NCI-H2029 treated with DMSO at 0.1 percent for 48 hours (cell line): ENCODE measurements around the gene ANAPC5.
"Not testable (repeated sequence)": the region's sequence is repeated elsewhere in the genome, so short reads cannot be mapped to it uniquely, and the experiment has no call there.

ENCODE experiments used
- DNase-seq: peaks from one replicate; lab custom pipeline; 2025; lab: John Stamatoyannopoulos, UW

The ANAPC5 gene, protein sequence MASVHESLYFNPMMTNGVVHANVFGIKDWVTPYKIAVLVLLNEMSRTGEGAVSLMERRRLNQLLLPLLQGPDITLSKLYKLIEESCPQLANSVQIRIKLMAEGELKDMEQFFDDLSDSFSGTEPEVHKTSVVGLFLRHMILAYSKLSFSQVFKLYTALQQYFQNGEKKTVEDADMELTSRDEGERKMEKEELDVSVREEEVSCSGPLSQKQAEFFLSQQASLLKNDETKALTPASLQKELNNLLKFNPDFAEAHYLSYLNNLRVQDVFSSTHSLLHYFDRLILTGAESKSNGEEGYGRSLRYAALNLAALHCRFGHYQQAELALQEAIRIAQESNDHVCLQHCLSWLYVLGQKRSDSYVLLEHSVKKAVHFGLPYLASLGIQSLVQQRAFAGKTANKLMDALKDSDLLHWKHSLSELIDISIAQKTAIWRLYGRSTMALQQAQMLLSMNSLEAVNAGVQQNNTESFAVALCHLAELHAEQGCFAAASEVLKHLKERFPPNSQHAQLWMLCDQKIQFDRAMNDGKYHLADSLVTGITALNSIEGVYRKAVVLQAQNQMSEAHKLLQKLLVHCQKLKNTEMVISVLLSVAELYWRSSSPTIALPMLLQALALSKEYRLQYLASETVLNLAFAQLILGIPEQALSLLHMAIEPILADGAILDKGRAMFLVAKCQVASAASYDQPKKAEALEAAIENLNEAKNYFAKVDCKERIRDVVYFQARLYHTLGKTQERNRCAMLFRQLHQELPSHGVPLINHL

DNA sequence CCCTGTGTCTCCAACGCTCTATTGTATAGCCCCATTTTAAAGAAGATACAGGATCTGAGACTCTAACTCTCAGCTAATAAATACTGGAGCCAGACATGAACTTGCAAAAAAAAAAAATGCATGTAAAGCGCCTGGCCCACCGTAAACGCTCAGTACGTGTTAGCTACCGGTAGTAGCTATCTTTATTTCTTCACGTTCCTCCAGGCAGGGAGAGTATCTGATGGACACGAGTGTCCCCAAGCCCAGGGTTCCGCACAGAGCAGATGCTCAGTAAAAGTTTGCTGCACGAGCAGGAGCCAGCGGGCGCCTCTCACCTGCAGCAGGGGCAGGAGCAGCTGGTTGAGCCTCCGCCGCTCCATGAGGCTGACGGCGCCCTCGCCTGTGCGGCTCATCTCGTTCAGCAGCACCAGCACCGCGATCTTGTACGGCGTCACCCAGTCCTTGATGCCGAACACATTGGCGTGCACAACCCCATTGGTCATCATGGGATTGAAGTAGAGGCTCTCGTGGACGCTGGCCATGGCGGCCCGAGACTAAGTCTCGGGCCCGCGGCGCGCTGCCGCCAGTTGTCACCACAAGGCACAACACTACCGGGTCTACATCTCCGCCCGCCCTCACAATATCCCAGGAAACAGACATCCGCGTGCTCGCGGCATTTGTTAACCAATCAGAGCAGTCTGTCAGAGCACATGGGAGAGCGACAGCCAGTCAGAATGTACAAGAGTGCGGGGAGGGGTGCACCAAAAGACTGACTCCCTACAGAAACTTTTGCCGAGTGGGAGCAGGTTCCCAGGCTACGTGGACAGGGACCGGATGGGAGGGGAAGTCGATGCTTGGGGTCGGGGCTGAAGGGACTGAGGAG is at the start of gene ANAPC5:
TSS of gene ANAPC5 (minus strand) at position 592 of the 862 bp plus-strand sequence. CDS start at position 521, 71 bp downstream.
- peak; percentile 96 for DNase-seq

DNA sequence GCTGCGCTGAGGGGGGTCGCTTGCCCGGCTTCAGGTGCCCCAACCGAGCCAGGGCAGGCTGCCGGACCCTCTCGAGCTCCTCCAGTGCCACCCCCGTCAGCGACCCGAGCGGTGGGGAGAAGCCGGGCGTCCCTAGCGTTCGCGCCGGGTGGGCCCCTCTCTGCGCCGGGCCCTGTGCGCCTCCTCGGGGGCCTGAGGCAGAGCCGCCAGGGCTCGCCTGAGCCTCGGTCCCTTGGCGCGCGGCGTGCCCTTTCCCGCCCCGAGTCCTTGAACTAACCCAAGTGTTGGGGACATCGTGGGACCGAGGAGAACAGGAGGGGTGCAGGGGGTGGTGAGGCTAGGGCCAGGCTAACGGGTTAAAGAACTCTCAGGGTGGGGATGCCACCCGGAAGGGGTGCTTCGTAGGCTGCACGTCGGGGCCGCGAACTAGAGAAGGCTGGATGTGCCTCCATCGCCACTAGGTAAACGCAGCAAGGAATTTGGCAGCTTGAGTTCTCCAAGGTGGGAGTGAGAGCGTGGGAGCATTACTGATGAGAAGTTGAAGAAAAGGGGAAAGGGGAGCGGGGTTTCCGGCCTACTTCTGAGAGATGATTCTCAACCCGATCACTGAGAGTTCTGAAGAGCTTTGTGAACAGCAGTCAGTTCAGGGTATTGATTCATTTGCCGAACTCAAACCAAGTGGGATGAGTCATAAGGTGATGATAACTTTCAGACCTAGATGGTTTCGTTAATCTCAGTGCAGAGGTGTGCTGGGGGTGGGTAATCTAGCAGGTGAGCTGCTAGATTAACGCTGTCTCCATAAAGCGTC is 48.3 kb upstream of the ANAPC5 start:
- DNase-seq: no peak

DNA sequence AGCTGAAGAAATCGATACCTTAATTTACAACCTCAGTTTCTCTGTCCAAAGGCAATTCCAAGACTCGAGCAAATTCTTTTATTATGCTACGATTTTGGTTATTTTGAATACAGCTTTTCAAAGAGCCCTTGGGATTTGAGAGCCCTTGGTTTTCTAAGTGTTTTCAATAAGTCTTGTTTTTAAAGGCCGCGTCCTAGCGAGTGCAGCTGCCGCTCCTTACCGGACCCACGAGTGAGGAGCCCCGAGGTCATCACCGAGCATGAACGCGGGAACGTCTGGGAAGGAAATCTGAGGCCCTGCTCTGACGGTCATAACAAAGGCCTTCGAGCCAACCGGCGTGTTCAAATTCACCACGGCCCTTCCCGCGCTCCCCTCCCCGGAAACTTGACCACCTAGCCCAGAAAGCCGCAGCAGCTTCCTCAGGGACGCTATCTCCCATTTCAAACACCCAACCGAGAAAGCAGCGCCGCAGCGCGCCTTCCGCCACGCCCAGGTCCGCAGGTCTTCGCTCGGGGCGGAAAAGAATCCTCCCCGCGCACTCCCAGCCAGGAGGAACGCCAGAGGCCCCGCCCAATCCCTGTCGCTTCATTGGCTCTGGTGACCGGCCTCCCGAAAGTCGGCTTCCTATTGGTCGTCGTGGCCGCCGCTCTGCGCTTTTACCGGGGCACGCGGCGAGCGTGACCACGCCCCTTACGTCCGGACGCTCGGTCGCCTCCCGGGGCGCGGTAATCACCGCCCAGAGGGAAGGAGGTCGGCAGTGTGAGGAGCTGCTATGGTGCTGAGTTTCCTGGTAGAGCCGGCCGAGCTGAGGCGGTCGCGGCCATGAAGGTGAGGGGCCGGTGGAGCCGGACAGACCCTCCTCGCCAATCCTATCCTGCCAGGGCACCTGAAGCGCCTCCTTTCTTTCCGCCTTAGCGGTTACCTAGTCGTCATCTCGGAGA is 47.5 kb upstream of the ANAPC5 start, which contains the start of gene RNF34:
TSS of gene RNF34 (plus strand) at position 728 of the 941 bp plus-strand sequence. CDS start at position 823, 95 bp downstream.
- peak; percentile 91 for DNase-seq

DNA sequence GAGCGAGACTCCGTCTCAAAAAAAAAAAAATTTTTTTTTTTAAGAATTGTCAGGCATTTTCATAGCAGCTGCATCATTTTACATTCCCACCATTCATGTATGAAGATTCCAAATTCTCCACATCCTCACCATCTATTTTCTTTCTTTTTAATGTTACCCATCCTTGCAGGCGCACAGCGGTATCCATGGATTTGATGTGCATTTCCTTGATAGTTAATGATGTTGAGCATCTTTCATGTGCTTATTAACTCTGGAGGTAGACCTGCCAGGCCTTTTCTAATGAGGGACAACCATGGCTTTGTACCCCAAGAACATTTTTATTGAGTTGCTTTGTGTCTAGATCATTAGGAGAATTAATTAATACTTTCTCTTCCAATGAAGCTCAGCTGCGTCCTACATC is 46.1 kb upstream of the ANAPC5 start:
- DNase-seq: no peak

DNA sequence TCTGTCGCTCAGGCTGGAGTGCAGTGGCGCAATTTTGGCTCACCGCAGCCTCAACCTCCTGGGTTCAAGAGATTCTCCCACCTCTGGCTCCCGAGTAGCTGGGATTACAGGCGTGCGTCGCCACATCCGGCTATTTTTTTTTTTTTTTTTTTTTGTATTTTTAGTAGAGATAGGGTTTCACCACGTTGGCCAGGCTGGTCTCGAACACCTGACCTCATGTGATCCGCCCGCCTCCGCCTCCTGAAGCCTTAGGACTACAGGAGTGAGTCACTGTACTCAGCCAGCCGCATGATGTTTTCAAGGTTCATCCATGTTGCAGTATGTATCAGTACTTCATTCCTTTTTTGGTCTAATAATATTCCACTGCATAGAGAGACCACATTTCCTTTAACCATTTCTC is 45.3 kb upstream of the ANAPC5 start:
- no peak for DNase-seq

DNA sequence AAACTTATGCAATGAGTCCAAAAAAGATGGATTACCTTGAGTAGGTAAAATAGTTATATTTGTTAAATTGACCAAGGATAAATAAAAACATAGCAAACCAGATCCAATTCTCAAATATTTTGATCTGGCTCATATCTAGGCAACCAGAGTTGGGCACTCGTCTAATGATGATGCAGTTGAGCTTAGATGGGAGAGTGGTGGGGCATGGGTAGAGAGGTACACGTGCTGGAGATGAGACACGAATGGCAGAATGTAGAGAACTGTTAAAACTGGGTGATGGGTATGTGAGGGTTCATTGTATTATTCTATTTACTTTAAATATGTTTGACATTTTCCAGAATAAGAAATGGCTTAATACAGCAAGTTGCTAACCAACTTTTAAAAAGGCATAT is 40.1 kb upstream of the ANAPC5 start:
- DNase-seq: no peak

DNA sequence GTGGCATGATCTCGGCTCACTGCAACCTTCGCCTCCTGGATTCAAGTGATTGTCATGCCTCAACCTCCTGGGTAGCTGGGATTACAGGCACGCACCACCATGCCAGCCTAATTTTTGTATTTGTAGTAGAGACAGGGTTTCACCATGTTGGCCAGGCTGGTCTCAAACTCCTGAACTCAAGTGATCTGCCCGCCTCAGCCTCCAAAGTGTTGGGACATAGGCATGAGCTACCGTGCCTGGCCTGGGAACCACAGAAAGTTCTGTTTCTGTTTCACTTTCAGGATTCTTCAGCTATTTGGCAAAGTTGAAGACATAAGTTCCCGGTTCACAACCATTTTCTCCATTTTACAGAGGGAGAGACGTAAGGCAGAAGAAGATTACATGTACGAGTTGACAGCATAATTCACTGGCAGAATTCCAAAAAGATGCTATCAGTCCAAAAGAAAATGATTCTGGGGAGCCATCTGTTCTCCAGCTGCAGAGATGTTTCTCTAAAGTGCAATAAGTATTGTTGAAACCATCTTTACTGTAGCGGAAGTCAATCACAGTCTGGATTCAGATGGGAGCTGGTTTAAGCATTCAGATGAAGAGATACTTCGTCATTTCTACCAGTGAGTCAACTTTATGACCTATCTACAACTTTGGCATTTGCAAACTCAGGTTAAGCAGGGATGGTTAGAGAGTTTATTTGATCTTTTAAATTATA is 39.6 kb upstream of the ANAPC5 start:
- DNase-seq: no peak

DNA sequence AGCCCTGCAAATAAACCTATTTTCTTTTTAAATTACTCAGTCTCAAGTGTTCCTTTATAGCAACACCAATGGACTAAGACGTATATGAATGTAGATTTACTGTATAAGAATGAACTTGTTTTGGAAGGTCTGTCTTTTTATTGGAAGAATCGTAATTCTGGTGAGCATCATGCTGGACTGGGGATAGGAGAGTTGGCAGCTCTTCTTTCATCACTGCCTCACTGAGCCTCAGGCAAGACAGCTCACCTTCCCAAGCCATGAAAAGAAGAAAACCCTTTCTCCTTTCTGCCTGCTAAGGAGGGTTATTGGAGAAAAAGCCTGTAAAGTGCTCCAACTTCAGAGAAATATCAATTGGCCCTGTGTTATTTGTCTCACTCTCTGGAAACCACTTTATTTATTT is 38.6 kb upstream of the ANAPC5 start:
- no peak for DNase-seq

DNA sequence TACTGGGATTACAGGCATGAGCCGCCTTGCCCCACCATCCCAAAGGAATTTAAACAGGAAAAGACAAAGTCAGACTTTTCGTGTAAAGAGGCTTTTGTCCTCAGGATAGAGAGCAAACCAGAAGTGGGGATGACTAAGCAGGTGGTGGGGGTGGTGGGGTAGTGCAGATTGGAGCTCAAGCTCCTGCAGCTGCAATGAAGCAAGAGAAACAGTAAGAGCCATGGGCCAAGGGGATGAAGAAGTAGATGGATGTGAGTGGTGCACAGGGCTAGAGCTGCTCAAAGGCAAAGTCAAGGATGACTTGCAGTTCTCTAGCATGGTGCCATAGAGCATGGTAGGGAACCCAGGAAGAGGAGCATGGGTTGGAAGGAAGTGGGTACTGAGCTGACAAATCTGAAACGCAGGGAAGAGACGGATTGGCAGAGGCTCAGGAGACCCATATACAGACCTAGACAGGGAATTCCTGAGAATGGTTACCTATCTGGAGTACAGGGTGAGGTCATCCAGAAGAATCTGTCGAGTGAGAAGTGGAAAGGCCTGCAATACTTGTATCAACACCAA is 36.3 kb upstream of the ANAPC5 start:
- no peak for DNase-seq

DNA sequence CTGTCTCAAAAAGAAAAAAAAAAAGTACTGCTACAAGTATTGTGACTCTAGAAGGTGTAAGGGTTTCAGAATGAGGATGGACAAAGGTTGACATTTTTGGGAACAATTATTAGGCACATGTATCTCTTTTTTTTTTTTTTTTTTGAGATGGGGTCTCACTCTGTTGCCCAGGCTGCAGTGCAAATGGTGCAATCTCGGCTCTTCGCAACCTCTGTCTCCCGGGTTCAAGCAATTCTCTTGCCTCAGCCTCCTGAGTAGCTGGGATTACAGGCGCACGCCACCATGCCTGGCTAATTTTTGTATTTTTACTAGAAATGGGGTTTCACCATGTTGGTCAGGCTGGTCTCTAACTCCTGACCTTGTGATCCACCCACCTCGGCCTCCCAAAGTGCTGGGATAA is 32.7 kb upstream of the ANAPC5 start:
- not testable (repeated sequence) for DNase-seq

DNA sequence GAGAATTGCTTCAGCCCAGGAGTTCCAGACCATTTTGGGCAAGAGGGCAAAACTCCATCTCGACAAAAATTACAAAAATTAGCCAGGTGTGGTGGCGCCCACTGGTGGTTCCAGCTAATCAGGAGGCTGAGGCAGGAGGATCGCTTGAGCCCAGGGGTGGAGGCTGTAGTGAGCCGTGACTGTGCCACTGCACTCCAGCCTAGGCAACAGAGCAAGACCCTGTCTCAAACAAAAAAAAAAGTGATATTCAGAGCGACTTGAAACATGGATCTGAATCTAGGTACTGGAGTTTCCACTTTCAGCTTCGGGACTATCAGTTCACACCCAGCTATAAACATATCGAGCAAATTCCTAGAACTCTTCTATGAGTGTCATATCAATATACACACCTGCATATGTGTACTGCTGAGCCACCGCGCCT is 31.4 kb upstream of the ANAPC5 start:
- no peak for DNase-seq

DNA sequence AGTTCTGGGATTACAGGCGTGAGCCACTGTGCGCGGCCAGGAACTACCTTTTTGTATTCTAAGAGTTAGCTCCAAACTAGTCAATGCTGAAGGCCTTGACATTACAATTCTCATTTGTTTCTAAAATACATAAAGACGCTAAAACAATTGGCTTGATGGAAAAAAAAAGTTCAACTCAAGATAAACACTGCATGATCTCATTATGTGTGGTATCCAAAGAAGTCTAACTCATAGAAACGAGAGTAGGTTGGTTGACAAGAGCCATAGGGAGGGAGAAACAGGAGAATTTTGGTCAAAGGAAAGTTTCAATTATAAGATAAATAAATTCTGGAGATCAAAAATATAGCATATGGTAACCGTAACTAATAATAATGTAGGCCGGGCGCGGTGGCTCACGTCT is 27.7 kb upstream of the ANAPC5 start:
- DNase-seq: no peak

DNA sequence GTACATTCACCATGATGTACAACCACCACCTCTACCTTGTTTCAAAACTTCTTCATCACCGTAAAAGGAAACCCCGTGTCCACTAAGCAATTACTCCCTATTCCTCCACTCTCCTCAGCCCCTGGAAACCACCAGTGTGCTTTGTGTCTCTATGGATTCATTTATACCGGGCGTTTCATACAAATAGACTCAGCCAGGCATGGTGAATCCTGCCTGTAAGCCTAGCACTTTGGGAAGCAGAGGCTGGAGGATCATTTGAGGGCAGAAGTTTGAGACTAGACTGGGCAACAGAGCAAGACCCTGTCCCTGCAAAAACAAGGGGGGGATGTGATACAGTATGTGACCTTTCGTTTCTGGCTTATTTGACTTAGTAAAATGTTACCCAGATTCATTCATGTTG is 26.5 kb upstream of the ANAPC5 start:
- no peak for DNase-seq

DNA sequence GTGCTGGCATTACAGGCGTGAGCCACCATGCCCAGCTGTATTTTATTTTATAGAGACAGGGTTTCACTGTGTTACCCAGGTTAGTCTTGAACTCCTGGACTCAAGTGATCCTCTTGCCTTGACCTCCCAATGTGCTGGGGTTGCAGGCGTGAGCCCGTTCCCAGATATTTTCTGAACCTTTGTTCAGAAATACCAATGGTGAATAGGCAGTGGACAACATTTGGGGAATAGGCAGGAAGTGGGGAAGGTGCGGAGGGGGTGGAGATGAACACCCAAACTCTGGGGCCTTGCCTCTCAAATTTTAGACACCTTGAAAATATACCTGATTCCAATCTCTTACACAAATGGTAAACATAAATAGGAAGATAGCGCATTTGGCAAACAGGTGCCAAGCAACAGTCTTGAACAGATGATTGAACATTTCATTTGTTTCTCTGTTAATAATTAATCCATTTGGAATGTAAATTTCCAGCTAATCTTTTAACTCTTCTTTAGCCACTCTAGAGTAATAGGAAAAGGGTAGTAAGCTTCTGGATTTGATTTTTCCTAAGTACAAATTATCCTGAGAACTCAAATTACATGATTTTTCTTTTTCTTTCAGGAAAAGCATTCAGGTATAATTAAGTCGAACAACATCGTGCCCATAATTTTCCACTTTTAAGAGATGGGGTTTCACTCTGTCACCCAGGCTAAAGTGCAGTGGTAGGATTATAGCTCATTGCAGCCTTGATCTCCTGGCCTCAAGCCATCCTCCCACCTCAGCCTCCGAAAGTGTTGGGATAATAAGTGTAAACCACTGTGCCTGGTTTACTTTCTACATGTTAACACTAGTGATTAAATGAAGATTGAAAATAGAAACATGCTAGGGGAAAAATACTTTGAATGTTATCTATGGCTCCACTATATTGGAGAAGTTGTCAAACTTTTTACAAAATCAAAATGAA is 24.8 kb upstream of the ANAPC5 start:
- DNase-seq: no peak

DNA sequence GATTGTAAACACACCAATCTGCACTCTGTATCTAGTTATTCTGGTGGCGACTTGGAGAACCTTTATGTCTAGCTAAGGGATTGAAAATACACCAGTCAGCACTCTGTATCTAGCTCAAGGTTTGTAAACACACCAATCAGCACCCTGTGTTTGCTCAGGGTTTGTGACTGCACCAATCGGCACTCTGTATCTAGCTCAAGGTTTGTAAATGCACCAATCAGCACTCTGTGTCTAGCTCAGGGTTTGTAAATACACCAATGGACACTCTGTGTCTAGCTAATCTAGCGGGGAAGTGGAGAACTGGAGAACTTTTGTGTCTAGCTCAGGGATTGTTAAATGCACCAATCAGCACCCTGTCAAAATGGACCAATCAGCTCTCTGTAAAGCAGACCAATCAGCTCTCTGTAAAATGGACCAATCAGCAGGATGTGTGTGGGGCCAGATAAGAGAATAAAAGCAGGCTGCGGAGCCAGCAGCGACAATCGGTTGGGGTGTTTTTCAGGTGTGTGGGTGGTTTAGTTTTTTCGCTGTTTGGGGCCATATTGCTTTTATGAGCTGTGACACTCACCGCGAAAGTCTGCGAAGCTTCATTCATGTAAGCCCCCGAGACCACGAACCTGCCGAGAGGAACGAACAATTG is 22.9 kb upstream of the ANAPC5 start:
- DNase-seq: not testable (repeated sequence)

DNA sequence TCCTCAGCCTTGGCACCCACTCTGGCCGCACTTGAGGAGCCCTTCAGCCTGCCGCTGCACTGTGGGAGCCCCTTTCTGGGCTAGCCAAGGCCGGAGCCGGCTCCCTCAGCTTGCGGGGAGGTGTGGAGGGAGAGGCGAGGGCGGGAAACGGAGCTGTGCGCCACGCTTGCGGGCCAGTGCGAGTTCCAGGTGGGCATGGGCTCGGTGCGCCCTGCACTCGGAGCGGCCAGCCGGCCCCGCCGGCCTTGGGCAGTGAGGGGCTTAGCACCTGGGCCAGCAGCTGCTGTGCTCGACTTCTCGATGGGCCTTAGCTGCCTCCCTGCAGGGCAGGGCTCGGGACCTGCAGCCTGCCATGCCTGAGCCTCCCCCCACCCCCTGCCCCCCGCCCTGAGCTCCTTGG is 22.1 kb upstream of the ANAPC5 start:
- not testable (repeated sequence) for DNase-seq

DNA sequence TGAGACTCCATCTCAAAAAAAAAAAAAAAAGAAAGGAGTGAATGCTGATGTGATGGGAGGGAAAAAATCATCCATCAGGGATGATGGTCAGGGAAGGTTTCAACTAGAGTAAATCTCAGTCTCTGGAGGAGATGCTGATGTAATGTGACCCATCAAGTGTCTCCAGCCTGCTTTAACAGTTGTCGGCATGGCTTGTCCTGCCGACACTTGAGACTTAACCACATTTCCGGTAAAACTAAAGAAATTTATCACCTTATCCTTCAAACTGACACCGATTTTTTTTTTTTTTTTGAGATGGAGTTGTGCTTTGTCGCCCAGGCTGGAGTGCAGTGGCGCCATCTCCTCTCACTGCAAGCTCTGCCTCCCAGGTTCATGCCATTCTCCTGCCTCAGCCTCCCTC is 21.5 kb upstream of the ANAPC5 start:
- no peak for DNase-seq

DNA sequence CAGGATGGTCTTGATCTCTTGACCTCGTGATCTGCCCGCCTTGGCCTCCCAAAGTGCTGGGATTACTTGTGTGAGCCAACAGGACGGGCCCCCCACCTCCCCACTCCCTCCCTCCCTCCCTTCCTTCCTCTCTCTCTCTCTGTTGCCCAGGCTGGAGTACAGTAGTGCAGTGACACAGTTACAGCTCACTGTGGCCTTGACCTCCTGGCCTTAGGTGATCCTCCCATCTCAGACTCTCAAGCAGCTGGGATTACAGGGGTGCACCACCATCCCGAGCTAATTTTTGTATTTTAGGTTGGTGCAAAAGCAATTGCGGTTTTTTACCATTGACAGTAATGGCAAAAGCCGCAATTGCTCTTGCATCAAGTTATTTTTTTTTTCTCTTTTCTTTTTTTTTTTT is 19.2 kb upstream of the ANAPC5 start:
- DNase-seq: no peak
